ENCODE data around the gene PTPRA. TPM values are rescaled to one million over a fixed set of nuclear protein-coding genes. Genes with fewer than 3 reads are reported as not detected.
A peak's percentile ranks its signal among the peaks of the same experiment; 100 is the strongest.

PTPRA gene
- total and polyA plus RNA-seq, 10 of the 15 experiments (the other 5 are each of a cell fraction or from before 2014, with no cell fraction given) = 3.9 to 62.1 (median 34.6) TPM

DNA sequence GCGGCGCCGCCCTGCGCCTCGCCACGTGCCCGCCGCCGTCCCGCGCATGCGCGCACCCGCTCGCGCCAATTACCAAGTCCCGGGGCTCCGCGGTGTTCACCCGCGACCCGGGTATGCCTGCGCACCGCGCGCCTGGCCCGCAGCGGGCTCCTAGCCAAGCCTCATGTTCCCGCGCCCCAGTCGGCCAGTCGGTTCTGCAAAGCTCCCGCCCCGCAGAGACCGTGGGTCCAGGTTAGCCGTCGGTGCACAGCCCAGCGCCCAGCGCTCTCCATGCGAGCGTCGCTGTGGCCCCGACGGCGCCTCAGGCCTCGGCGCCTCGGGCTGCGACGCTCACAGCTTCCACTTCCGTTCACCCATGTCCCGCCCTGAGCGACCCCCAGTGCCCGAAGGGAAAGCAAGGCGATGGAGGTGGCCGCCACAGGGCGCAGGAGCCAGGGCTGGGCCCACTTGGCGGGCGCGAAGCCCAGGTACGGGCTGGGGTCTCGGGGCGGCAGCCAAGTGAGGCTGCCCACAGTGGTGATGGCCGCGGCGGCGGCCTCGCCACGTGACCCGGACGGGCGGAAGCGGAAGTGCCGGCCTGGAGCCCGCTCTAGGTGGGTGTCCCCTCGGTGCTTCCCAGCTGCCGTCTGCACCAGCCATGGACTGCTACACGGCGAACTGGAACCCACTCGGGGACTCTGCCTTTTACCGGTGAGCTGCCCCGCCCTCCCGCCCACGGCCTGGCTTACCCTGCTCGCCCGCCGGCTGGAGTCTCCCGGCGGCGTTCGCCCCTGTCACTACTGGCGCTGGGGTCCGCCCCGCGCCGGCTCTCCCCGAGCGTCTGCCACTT, 32.9 kb upstream of the PTPRA start, which contains the start of the genes PCED1A and VPS16:
TSS of gene PCED1A (minus strand) at position 518 of the 829 bp plus-strand sequence. CDS start 743 bp downstream, outside the sequence.
TSS of gene VPS16 (plus strand) at position 608 of the 829 bp plus-strand sequence. CDS start at position 638, 30 bp downstream.
- peak within 1 kb of the TSS; percentile 91 for H3K27ac ChIP-seq (ENCODE audit: control insufficient read depth, insufficient read depth)
- 19% methylated on average over 75 of the region's 98 CpGs for WGBS (ENCODE audit: insufficient coverage, insufficient replicate concordance, low lambda C conversion rate, missing lambda C conversion rate)
- BruUV-seq (replicated peaks) = no TSS peak
- FAIRE-seq (no peak), DNase-seq (ENCODE audit: low read depth, low spot score) (peak; percentile 43), ATAC-seq (peak; percentile 97)
- CTCF ChIA-PET = interaction anchor here (0.7 kb wide), 1 partner anchor 272 kb away, joined by 3 read pairs; no protein-coding TSS in a partner anchor
- peak within 1 kb of the TSS; percentile 99 for H3K4me3 ChIP-seq
- intact Hi-C loops (cut with micrococcal nuclease; ENCODE audit: unreplicated experiment) = loop anchor here (5.0 kb wide), 1 partner anchor 72 kb away; no protein-coding TSS in a partner anchor
- no peaks in the 10 kb centered on the region for H3K27me3 ChIP-seq (replicated peaks in 1 of 2; ENCODE audit: control insufficient read depth in 2 of 2, insufficient read depth in 2 of 2, low read length in 1 of 2)
- peaks cover 6% of the 10 kb centered on the region; the same call in 1 of the 2 replicates for H3K79me2 ChIP-seq (ENCODE audit: control insufficient read depth, insufficient read depth, low read length)
- no peaks in the 10 kb centered on the region for H3K36me3 ChIP-seq (ENCODE audit: control insufficient read depth in 2 of 2, insufficient read depth in 2 of 2, low read length in 1 of 2)
- POLR2A ChIA-PET = interaction anchor here (0.6 to 1.3 kb wide), 3 partner anchors 30 to 189 kb away, joined by 3 to 4 read pairs (median 4); no protein-coding TSS in a partner anchor
- peaks cover 14% of the 10 kb centered on the region for H3K4me1 ChIP-seq (ENCODE audit: control insufficient read depth, insufficient read depth, low read length)
- H3K9me3 ChIP-seq (replicated peaks; ENCODE audit: control insufficient read depth, insufficient read depth, low read length) = no peaks in the 10 kb centered on the region
- RAD21 ChIA-PET (ENCODE audit: unreplicated experiment) = interaction anchor here (0.7 kb wide), 1 partner anchor 61 kb away, joined by 3 read pairs; no protein-coding TSS in a partner anchor
- no peaks in the 10 kb centered on the region for H4K20me1 ChIP-seq (ENCODE audit: control insufficient read depth, insufficient read depth)
- peak within 1 kb of the TSS; percentile 92 for H3K4me2 ChIP-seq (ENCODE audit: control insufficient read depth, insufficient read depth)
- SMC1A ChIA-PET (ENCODE audit: uncharacterized antibody, unreplicated experiment) = no interaction called here
- peak within 1 kb of the TSS; percentile 98 for H2AFZ ChIP-seq (ENCODE audit: control insufficient read depth, low read depth, low read length)
- peak within 1 kb of the TSS; percentile 82 for H3K9ac ChIP-seq (ENCODE audit: control insufficient read depth, insufficient read depth, low read length)
- in situ Hi-C loops (cut with MboI) = no loop called here
- TF ChIP-seq, protein P1, sequence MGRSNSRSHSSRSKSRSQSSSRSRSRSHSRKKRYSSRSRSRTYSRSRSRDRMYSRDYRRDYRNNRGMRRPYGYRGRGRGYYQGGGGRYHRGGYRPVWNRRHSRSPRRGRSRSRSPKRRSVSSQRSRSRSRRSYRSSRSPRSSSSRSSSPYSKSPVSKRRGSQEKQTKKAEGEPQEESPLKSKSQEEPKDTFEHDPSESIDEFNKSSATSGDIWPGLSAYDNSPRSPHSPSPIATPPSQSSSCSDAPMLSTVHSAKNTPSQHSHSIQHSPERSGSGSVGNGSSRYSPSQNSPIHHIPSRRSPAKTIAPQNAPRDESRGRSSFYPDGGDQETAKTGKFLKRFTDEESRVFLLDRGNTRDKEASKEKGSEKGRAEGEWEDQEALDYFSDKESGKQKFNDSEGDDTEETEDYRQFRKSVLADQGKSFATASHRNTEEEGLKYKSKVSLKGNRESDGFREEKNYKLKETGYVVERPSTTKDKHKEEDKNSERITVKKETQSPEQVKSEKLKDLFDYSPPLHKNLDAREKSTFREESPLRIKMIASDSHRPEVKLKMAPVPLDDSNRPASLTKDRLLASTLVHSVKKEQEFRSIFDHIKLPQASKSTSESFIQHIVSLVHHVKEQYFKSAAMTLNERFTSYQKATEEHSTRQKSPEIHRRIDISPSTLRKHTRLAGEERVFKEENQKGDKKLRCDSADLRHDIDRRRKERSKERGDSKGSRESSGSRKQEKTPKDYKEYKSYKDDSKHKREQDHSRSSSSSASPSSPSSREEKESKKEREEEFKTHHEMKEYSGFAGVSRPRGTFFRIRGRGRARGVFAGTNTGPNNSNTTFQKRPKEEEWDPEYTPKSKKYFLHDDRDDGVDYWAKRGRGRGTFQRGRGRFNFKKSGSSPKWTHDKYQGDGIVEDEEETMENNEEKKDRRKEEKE (IDR thresholded peaks at IDR 0.05) = no peak
- TF ChIP-seq YBX1 (IDR thresholded peaks at IDR 0.05) (no peak), BRCA1 (IDR thresholded peaks at IDR 0.05; ENCODE audit: low read depth, low read length) (no peak), CHD4 (IDR thresholded peaks at IDR 0.05) (no peak), SIN3A (IDR thresholded peaks at IDR 0.05; ENCODE audit: low read depth, low read length) (no peak; the same call in 1 of the 2 replicates), HDAC6 (IDR thresholded peaks at IDR 0.05; ENCODE audit: unreplicated experiment) (no peak), ESRRA (IDR thresholded peaks at IDR 0.05; ENCODE audit: low read length) (no peak), JUNB (IDR thresholded peaks at IDR 0.05) (no peak), USF2 (IDR thresholded peaks at IDR 0.05; ENCODE audit: borderline replicate concordance, low read depth, low read length) (peak; percentile 95)
- TF ChIP-seq, protein P2, sequence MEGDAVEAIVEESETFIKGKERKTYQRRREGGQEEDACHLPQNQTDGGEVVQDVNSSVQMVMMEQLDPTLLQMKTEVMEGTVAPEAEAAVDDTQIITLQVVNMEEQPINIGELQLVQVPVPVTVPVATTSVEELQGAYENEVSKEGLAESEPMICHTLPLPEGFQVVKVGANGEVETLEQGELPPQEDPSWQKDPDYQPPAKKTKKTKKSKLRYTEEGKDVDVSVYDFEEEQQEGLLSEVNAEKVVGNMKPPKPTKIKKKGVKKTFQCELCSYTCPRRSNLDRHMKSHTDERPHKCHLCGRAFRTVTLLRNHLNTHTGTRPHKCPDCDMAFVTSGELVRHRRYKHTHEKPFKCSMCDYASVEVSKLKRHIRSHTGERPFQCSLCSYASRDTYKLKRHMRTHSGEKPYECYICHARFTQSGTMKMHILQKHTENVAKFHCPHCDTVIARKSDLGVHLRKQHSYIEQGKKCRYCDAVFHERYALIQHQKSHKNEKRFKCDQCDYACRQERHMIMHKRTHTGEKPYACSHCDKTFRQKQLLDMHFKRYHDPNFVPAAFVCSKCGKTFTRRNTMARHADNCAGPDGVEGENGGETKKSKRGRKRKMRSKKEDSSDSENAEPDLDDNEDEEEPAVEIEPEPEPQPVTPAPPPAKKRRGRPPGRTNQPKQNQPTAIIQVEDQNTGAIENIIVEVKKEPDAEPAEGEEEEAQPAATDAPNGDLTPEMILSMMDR (IDR thresholded peaks at IDR 0.05 in 2 of 3, conservative IDR thresholded peaks at IDR 0.05 in 1 of 3; ENCODE audit: control insufficient read depth in 2 of 3, extremely low read depth in 1 of 3, insufficient read depth in 1 of 3, low read depth in 3 of 3, low read length in 3 of 3) = no peak
- TF ChIP-seq, protein P3, sequence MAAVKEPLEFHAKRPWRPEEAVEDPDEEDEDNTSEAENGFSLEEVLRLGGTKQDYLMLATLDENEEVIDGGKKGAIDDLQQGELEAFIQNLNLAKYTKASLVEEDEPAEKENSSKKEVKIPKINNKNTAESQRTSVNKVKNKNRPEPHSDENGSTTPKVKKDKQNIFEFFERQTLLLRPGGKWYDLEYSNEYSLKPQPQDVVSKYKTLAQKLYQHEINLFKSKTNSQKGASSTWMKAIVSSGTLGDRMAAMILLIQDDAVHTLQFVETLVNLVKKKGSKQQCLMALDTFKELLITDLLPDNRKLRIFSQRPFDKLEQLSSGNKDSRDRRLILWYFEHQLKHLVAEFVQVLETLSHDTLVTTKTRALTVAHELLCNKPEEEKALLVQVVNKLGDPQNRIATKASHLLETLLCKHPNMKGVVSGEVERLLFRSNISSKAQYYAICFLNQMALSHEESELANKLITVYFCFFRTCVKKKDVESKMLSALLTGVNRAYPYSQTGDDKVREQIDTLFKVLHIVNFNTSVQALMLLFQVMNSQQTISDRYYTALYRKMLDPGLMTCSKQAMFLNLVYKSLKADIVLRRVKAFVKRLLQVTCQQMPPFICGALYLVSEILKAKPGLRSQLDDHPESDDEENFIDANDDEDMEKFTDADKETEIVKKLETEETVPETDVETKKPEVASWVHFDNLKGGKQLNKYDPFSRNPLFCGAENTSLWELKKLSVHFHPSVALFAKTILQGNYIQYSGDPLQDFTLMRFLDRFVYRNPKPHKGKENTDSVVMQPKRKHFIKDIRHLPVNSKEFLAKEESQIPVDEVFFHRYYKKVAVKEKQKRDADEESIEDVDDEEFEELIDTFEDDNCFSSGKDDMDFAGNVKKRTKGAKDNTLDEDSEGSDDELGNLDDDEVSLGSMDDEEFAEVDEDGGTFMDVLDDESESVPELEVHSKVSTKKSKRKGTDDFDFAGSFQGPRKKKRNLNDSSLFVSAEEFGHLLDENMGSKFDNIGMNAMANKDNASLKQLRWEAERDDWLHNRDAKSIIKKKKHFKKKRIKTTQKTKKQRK (IDR thresholded peaks at IDR 0.05; ENCODE audit: low read depth, low read length) = no peak
- TF ChIP-seq, protein P4, sequence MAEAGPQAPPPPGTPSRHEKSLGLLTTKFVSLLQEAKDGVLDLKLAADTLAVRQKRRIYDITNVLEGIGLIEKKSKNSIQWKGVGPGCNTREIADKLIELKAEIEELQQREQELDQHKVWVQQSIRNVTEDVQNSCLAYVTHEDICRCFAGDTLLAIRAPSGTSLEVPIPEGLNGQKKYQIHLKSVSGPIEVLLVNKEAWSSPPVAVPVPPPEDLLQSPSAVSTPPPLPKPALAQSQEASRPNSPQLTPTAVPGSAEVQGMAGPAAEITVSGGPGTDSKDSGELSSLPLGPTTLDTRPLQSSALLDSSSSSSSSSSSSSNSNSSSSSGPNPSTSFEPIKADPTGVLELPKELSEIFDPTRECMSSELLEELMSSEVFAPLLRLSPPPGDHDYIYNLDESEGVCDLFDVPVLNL (IDR thresholded peaks at IDR 0.05; ENCODE audit: low read depth, low read length) = no peak
